AG04449 (cell line): ENCODE results near the gene ZNF354C.

ENCODE experiments used
- CTCF ChIA-PET: fragments of 350-600 bp; formaldehyde crosslinking; extraction: SDS; loops from one replicate; lab custom pipeline; 2021; ENCODE audit warnings: antibody characterized with exemption; lab: Yijun Ruan, JAX
- POLR2A ChIA-PET: fragments of 400-600, 350-600 bp; formaldehyde crosslinking; extraction: SDS; loops from one replicate; lab custom pipeline; 2020; ENCODE audit warnings: antibody characterized with exemption, inconsistent platforms; lab: Yijun Ruan, JAX
- DNase-seq: peaks from one replicate; pipeline ENCODE4 v3.0.0-alpha.2; 2010; ENCODE audit warnings: low read depth, low spot score
- H3K4me3 ChIP-seq: 2 replicates; pipeline ENCODE4 v1.5.1; 2011; ENCODE audit warnings: low read depth, mild to moderate bottlenecking, control low read depth, low read length
- CTCF ChIP-seq: IDR thresholded peaks from one replicate; pipeline ENCODE4 v1.5.1; 2011; ENCODE audit warnings: mild to moderate bottlenecking, moderate library complexity, low read length, control low read depth, inconsistent platforms; ENCODE audit not compliant: insufficient read depth; ENCODE audit errors: missing control alignments

Gene ZNF354C

DNA sequence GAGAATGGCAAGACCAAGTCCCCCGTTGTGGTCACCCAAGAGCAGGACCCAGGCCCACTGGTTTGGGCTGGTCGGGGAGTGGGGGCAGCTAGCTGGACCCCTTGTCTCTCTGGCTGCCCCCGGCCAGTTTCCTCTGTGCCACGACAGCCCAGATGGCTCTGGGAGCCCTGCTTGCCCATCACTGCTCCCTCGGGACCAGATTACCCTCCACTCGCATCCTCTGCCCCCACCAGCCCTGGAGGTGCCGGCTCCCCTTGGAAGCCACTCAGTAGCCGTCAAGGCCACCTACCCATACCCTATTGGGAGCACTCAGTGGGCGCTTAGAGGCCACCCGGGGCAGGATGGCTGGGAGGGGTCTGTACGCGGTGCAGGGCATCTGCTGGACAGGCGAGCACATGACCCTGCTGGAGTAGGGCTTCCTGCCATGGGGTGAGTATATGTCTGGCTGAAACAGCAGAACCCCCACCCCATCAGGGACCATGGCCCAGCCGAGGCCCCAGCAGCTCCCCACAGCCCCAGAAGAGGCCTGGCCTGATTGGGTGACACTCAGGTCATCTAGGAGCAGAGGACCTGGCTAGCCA lies 70.0 kb downstream of the ZNF354C start:
- H3K4me3 ChIP-seq, result no peak overlapping the region
- no peak for DNase-seq
- POLR2A ChIA-PET, result no interaction called here
- CTCF ChIA-PET, result no interaction called here
- no peak for TF ChIP-seq CTCF

DNA sequence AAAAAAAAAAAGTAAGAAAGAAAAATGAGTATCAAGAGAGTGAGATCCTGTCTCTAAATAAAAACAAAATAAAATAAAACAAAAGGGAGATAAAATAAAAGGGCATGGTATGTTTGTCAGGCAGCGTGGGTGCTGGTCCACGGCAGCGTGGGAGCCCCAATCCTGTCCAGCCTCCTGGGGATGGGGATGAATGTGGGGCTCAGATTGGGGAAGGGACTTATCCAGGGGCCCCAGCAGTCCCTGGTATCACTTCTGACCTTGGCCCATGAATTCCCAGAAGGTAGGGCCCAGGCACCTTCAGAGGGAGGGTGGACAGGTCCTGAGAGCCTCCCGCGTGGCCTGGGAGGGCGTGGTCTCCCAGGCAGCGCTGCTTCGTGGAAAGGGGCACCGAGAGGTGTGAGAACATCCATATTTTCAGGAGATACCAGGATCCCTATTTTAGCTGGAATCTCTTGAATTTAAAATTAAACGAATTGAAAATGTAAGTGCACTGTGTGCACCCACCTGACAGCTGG lies 71.2 kb downstream of the ZNF354C start:
- CTCF ChIA-PET, result interaction anchor here (0.9 kb wide), 1 partner anchor 362 kb away, joined by 3 read pairs; no protein-coding TSS in a partner anchor
- POLR2A ChIA-PET, result no interaction called here
- TF ChIP-seq CTCF, result no peak
- H3K4me3 ChIP-seq, result no peak overlapping the region
- no peak for DNase-seq

DNA sequence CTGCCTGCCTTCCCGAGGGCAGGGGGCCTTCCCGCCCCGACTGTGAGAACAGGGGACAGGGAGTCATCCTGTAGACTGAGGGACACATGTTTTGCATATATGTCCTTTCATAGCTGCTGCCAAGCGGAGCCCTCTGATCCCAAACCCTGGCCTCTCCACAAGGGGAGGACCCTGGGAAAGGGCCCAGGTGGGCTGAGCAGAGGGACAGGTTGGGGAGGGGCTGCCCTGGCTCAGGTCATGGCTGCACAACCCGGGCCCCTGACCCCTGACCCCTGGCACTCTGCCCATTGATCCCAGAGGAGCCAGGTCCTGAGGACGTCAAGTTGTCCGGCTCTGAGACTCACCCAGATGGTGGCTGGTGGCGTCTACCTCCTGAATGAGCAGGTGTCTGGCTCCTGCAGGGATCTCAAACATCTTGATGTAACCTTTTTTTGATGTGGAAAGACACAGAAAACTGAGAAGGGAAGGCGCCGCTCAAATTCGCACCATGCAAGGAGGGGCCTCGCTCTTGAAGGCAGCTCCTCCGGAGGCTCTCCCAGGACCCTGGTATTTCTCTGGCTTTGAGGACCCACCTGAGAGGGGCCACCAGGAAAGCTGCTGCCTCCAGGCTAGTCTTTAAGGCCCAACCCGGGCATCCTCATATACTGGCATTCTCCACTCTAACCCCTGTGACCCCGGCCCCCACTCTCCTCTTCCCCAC lies 71.9 kb downstream of the ZNF354C start:
- no peak for TF ChIP-seq CTCF
- DNase-seq, result no peak
- CTCF ChIA-PET, result no interaction called here
- POLR2A ChIA-PET, result no interaction called here
- no peak overlapping the region for H3K4me3 ChIP-seq

GRCh38 chr5:179132586-179133355 lies 72.6 kb downstream of the ZNF354C start:
- ChIA-PET POLR2A (no interaction called here), CTCF (no interaction called here)
- H3K4me3 ChIP-seq, result no peak overlapping the region
- DNase-seq, result no peak
- no peak for TF ChIP-seq CTCF
